Medulla oblongata (tissue), 1 donor: Measurements from ENCODE around the gene GSK3A.
A peak's percentile ranks its signal among the peaks of the same experiment; 100 is the strongest.

Source experiments
- DNase-seq: peaks from one replicate; pipeline ENCODE4 v3.0.0-alpha.2; 2015; ENCODE audit errors: extremely low spot score

GSK3A gene

DNA sequence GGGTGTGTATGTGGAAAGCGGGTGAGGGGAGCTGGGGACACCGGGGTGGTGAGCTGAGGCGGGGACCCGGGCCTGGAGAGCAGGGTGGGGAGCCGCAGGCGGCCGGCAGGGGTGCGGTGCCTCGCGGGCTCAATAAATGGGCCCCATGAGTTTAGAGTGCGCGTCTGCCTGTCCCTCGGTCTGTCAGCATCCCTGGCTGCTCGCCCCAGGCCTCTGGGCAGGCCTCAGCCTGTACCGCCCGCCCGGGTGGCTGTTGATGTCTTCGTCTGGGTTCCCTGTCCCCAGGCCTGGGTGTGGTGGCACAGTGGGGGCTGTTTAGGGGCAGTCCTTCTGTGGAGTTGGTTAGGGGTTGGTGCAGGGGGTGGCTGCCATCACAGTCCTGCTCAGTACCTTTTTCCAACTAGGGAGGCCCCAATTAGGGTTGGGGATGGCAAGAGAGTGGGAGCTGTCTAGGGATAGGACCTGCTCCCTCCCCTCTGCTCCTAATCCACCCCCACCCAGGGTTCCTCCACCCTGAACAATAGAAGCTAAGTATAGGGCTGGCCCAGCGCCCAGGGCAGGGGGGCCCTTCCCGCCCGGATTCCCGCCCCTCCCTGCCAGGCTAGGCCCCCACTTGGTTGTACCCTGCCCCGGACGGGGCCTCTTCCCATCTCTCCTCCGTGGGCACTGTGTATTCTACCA lies 38.9 kb upstream of the GSK3A start:
- peak; percentile 77 for DNase-seq

DNA sequence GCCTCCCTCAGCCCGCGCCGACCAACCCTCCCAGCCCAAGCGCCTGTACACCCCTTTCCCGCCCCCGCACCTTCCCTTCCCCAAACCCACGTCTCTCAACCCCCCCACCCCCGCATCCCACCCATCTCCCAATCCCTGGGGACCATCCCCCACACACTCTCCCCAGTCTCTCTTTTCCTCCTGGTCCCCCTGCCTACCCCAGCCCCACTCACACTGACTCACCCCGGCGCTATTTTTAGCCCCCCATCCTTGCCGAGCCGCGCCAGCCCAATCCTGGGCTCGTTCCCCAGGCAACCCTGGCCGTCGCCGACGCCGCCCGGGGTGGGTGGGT lies 38.4 kb upstream of the GSK3A start:
- DNase-seq = no peak

DNA sequence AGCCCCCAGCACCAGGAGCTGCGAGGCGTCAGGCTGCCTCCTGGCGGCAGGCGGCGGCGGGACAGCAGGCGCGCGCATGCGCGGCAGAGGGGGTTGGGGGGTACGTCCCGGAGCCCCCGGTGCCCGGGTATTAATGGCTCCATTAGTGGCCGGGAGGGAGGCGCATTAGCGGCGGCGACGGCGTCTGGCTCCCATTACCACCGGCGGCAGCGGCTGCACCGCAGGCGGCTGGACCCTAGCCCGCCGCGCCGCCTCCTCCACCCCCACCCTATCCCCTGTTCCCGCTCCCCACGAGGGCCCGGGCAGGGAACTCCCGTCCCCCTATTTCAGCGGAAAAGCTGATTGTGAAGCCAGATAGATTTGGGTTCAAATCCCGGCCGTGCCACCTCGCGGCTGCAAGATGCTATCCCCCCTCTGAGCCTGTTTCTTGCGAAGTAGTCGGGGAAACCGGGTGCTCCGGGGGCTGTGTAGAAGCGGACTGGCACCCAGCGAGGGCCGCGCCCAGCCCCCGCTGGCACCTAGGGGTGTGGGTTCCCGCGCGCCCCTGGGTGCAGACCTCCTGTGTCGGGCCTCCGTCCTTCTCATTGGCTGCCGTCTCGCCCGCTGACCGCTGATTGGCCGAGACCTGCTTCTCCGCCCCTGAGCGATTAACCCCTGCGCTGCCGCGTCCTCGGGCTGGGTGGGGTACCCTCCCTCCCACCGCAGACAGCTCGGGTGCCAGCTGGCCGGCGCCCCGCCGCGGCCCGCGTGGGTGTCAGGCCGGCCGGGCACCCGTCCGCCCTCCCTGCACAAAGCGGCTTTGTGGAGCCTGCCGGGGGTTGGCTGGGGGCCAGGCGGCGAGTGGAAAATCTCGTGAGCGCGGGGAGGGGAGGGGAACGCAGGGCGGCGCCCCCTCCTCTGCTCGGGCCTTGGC lies 37.8 kb upstream of the GSK3A start:
- peak; percentile 93 for DNase-seq

DNA sequence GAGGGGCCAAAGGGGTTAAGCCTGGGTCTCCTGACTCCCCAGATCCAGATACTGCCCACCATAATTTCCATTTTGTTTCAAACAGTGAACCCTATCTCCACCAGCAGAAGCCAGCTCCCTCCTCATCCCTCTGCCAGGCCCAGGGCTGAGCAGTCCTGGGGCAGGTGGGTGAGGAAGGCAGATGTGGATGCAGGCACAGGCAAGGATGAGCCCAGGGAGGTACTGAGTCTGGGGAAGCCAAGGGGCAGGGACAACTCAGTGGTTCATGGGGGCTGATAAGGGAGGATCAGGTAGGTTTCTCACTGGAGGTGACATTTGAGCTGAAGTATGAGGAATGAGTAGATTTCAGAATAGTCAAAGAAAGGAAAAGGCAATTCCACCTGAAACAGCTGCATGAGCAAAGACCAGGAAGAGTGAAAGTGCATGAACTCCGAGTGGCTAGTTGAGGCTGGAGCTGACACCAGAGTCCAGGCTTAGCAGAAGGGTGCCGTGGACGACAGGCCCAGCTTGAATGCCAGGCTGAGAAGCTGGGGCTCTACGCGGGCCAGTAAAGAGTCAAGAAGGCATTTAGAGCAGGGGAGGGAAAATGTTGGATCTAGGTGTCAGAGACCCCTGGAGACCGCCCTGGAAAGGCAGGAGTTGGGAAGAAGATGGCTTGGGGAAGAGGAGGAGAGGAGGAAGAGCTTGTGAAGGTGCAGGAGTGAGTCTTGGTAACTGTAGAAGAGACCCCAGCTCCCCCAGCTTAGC lies 36.9 kb upstream of the GSK3A start:
- DNase-seq = peak; percentile 74

DNA sequence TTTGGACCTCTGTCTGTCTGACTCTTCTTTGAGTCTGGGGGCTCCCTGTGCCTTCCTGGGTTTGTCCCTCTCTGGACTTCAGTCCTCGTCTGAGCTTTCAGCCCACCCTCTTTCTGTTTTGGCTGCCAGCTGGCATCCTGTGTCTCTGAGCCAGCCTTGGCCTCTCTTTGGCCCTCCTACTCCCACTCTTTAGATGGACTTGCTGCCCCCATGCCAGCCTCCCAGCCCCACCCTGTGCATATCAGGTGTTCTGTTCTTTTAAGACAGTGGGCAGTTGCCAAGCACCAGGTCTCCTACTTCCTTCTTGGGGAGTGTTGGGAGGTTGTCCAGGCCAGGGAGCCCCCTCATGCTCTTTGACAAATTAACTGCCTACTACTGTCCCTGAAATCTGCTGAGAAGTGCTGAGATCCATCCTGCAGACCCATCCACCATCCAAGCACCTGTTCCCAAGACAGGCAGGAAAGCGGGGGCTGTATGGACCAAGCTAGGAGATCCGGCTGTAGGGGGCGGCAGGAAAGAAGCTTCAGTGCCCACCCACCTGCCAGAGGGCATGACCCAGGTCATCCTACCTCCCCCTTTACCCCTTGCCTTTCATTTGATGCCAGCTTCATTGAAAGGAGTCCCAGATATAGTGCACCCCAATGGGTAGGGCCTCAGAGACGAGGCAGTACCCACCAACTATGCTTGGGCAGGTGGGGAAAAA lies 36.2 kb upstream of the GSK3A start:
- no peak for DNase-seq

DNA sequence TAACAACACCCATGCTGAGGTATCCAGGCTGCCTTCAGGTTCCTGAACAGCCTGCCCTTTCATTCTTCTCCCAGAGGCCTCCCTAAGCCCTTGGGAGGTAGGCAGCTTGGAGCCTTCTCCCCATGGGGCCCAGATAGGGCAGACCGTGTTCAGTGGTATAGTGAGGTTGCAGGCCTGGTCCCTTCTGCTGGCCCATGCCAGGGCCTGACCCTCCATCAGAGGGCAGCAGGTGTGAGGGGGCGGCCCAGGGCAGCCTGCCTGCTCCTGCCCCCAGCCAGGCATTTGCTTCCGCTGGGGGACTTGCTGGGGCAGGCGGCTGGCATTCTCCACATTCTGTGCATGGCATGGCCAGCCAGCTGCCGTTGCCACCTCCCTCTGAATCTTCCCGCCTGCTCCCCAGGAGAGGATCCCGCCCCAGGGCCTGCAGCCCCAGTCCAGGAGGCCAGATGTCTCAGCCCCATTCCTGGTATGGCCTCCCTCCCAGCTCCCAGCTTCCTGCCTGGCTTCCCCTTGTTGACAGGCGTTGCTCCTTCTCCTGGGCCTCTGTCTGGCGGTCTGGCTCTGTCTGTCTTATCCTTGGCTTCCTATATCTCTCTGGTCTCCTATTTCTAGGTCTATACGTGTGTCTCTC lies 35.5 kb upstream of the GSK3A start:
- DNase-seq = no peak

DNA sequence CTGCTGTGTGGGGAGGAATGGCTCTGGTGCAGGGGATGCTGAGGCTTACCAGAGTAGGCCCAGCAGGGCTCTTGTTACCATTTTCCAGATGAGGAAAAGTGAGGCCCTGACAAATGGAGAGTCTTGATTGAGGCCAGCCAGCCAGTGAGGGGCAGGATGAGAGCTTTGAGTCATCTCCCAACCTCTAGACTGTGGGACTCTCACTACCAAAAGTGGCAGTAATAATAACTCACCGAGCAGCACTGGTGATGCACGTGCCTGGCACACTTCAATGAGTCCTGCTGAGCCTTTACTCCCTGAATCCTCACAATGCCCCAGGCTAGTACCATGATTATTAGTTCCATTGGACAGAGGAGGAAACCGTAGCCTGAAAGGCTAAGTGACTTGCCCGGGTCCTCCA lies 34.4 kb upstream of the GSK3A start:
- no peak for DNase-seq

DNA sequence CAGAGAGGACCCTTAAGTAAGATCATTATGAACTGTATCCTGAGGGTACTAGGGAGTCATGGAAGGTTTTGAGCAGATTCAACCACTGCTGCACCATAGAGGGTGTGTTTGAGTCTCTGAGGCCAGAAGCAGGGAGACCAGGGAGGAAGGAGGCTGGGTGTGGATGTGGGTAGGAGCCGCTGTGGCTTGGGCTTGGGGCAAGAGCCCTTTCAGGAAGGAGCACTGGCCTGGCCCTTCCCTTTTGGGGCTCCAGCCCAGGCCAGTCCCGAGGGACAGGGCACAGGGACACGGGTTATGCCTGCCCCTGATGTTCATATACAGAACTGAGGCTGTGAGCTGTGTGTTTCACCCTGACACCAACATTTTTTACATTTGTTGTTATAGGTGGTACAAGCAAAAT lies 33.9 kb upstream of the GSK3A start:
- no peak for DNase-seq

DNA sequence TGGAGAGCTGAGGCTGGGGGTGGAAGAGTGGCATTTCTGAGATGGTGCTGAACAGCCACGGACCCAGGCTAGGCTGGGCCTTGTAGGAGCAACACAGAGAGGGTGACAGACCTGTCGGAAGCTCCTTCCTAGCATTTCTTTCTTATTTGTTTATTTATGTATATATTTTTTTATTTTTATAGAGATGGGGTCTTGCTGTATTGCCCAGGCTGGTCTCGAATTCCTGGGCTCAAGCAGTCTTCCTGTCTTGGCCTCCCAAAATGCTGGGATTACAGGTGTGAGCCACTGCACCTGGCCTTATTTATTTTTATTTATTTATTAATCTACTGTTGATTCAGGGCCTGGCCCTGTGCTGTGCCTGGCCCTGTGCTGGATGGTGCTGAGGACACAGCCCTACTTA lies 33.1 kb upstream of the GSK3A start:
- no peak for DNase-seq

DNA sequence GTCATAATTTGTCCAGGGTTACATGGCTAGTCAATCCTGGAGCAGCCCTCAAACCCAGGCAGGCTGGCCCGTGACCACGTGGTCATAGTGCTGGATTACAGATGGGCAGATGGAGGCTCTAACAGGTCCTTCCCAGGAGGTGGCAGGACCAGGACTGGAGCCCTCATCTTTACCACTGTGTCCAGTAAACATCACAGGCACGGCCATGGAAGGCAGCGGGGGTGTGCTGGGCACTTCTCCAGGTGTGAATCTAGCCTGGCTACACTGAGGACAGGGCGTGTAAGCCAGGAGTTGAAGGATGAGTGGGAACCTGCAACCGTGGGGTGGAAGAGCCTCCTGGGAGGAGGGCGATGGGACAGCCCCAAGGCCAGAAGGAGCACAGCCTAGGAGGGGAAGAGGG lies 32.7 kb upstream of the GSK3A start:
- DNase-seq = no peak

DNA sequence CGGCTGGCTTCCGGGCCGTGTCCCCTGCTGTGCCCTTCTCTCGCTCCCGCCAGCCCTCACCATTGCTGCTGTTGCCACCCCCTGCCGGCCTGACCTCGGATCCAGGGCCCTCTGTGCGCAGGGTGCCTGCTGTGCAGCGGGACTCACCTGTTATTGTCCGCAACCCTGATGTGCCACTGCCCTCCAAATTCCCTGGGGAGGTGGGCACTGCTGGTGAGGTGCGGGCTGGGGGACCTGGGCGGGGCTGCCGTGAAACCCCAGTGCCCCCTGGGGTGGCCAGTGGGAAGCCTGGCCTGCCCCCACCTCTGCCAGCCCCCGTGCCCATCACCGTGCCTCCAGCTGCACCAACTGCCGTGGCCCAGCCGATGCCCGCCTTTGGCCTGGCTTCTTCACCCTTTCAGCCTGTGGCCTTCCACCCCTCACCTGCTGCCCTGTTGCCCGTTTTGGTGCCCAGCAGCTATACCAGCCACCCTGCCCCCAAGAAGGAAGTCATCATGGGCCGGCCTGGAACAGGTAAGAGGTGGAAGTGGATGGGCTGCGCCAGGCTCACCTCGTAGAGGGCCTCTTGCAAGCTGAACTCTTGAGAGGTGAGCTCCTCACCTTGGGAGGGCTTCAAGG lies 31.8 kb upstream of the GSK3A start:
- no peak for DNase-seq

DNA sequence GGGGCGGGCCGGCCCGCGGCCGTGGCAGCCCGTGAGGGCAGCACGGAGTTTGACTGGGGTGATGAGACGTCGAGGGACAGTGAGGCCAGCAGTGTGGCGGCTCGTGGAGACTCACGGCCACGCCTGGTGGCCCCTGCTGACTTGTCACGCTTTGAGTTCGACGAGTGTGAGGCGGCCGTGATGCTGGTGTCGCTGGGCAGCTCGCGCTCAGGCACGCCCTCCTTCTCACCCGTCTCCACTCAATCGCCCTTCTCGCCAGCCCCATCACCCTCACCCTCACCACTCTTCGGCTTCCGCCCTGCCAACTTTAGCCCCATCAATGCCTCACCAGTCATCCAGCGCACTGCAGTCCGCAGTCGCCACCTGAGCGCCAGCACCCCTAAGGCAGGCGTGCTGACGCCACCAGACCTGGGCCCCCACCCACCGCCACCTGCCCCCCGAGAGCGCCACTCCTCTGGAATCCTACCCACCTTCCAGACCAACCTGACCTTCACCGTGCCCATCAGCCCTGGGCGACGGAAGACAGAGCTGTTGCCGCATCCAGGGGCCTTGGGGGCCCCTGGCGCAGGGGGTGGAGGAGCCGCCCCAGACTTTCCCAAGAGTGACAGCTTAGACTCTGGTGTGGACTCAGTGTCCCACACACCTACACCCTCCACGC lies 31.1 kb upstream of the GSK3A start:
- no peak for DNase-seq

DNA sequence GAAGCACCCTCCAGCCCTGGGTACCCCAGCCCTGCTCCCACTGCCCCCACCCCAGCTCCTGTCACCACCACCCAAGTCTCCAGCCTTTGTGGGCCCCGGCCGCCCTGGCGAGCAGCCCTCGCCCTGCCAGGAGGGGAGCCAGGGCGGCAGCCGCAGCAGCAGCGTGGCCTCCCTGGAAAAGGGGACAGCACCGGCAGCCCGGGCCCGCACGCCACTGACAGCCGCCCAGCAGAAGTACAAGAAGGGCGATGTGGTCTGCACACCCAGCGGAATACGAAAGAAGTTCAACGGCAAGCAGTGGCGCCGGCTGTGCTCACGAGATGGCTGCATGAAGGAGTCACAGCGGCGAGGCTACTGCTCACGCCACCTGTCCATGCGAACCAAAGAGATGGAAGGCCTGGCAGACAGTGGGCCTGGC lies 30.6 kb upstream of the GSK3A start:
- DNase-seq = no peak

DNA sequence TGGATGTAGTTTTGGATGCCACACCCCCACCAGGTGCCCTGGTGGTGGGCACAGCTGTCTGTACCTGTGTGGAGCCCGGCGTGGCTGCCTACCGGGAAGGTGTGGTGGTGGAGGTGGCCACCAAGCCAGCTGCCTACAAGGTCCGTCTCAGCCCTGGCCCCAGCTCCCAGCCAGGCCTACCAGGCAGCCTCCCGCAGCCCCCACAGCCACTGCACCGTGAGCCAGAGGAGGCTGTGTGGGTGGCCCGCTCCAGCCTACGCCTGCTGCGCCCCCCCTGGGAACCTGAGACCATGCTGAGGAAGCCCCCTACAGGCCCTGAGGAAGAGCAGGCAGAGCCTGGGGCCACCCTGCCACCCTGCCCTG lies 30.1 kb upstream of the GSK3A start:
- no peak for DNase-seq

DNA sequence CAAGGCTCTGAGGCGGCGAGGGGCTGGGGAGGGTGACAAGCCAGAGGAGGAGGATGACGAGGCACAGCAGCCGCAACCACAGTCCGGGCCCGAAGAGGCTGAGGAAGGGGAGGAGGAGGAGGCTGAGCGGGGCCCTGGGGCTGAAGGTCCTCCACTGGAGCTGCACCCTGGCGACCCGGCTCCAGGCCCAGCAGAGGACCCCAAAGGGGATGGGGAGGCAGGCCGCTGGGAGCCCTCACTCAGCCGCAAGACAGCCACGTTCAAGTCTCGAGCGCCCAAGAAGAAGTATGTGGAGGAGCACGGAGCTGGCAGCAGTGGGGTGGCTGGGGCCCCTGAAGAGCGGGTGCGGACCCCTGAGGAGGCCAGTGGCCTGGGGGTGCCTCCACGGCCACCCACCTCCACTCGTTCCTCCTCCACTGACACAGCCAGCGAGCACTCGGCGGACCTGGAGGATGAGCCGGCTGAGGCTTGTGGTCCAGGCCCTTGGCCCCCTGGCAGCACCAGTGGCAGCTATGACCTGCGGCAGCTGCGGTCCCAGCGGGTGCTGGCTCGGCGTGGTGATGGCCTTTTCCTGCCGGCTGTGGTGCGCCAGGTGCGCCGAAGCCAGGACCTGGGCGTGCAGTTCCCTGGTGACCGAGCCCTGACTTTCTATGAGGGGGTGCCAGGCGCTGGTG lies 29.6 kb upstream of the GSK3A start:
- DNase-seq = no peak

DNA sequence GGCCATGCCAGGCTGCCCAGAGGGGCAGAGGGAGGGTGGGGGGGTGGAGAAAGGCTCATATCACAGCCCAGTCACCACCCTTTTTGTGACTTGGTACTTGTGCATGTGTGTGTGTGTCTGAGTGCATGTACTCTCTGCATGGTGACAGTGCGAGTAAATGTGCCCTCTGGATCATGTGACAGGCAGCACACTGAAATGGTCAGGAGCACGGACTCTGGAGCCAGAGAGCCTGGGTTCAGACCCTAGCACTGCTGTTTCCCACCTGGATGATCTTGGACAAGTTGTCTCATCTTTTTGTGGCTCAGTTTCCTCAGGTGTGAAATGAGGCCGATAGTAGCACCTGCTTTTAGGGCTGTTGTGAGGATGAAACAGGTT lies 28.6 kb upstream of the GSK3A start:
- DNase-seq = peak; percentile 55

DNA sequence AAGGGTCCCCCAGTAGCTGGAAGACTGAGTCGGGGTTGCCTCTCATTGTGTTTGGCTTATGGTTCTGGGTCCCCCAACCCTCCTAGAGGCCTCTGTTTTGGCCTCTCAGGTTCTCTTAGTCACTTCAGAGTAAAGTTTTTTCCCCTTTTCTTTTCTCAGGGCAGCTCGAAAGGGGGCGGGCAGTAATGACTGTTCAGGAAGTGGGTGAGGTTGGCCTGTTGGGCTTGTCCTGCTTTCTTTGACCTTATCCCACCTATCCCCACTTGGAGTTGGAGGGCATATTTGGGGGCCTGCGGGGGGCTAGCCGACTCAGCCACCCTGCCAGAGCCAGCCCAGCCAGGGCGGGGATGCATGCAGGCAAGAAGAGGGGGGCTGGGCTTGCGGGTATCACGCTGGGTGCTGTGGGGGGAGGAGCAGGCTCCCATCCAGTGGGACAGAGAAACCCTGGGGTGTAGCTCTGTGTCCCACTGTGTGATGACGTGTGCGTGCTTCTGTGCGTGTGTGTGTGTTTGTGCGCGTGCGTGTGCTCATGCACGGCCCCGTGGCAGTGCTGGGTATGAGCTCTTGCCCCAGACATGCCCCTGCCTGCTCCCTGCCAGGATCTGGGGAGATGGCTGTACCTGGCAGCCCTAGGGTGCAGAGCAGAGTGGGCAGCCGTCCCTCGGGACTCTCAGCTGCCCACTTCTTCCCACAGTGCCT lies 28.1 kb upstream of the GSK3A start:
- peak; percentile 74 for DNase-seq

DNA sequence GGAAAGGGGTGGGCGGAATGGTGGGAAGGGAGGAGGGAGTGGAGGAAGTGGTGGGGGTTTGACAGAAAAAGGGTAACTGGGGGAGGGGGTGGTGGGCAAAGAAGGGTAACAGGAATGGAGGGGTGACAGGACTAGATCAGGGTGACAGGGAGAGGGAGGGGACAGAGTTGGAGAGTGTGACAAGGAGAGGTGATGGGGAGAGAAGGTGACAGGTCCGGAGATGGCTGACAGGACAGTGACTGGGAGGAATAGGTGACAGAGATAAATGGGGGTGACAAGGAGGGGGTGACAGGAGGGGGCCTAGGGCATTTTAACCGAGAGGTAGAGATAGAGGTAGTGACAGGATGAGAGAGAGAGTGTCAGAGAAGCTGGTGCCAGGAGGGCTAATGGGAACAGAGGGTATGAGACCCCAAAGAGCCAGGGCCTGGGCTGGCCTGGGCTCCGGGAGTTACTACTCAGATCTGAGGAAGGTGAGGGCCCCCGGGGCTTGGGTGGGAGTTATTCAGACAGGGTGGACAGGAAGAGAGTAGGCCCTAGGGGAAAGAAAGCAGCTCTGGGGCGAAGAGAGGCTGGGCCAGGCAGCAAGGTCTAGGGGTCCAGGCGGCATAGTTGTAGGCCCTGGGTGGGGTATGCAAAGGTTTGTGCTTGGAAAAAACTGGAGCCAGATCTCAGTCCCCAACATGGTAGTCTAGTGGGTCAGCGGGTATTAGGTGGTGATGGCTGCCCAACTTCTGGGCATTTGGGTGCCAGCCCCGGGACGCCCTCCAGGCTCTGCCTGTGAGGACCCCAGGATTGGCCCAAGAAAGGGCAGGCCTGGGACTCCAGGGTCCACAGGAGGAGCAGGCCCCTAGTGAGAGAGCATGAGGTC lies 27.3 kb upstream of the GSK3A start:
- DNase-seq = peak; percentile 29
